Stimulated activated CD4-positive, alpha-beta T cell treated with anti-CD3 and anti-CD28 coated beads, Interleukin-12 subunit alpha, Interleukin-12 subunit beta, amount 100 ng/mL, for 24 hours (primary cell): ENCODE measurements around the gene LRIT2.

ENCODE experiments used
- DNase-seq, 2 experiments: peaks; one replicate each; pipeline ENCODE4 v3.0.0-alpha.2; 2020; ENCODE audit warnings: low read depth in 2 of 2

The LRIT2 gene

GRCh38 chr10:84205853-84206525, 19.4 kb downstream of the LRIT2 start:
- DNase-seq: no peak

- DNase-seq: peak; percentile 39 to 66
Observed at GRCh38 chr10:84205049-84205852, 20.1 kb downstream of the LRIT2 start.

DNA sequence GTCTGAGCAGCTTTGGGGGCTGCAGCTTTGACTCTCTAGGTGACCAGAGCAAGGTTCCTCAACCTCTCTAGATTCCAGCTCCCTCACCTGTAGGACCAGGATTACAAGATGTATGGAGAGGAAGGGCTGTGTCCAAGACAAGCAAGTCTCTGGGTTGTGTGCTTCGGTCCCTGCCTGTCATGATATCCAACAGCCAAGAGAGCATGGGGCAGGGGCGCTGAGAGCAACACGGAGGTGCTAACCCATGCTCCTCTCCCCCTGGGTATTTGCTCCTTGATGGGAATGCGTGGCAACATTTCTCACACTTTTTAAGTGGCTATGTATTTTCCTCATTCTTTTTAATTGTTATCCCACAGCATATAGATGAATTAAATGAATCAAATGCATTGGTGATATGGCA, 20.7 kb downstream of the LRIT2 start:
- no peak for DNase-seq

DNA sequence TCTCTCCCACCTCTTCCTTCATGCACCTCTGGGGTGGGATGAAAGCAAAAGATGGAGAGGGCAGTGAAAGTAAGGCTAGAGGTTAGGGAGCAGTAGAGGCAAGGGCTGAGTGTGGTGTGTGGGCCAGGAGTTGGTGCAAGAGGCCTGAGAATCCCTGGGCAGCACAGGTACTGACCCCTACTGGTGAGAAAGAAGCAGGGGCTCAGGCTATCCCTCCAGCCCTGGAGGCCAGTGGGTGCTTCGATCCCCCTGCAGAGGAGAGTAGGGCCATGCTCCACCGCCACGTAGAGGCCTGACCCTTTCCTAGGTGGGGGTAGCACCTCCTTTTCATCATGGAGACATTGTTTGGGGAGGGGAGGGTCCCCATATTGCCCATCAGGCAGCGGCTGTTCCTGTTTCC, 21.2 kb downstream of the LRIT2 start:
- DNase-seq: no peak

GRCh38 chr10:84202349-84202748, 23.0 kb downstream of the LRIT2 start:
- no peak for DNase-seq

DNA sequence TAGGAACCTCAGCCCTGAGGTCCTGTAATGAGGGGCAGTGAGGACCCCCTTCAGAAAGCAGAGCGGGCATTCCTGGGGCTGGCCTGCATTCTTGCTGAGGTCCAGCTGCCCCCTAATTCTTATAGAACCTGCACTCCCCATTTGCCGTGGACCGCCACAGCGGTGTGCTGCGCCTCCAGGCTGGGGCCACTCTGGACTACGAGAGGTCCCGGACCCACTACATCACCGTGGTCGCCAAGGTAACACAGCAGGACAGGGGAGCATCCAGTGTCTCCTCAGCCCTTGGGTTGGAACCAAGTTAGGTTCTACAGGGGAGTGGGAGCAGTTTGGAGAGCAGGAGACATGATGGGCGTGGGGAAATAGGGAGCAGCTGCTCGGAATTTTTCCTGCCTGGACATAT, 23.7 kb downstream of the LRIT2 start:
- no peak for DNase-seq

GRCh38 chr10:84201244-84201606, 24.1 kb downstream of the LRIT2 start:
- DNase-seq: no peak

- no peak for DNase-seq
Observed at GRCh38 chr10:84200537-84201243, 24.7 kb downstream of the LRIT2 start.

GRCh38 chr10:84198206-84198915, 27.0 kb downstream of the LRIT2 start:
- no peak for DNase-seq

DNA sequence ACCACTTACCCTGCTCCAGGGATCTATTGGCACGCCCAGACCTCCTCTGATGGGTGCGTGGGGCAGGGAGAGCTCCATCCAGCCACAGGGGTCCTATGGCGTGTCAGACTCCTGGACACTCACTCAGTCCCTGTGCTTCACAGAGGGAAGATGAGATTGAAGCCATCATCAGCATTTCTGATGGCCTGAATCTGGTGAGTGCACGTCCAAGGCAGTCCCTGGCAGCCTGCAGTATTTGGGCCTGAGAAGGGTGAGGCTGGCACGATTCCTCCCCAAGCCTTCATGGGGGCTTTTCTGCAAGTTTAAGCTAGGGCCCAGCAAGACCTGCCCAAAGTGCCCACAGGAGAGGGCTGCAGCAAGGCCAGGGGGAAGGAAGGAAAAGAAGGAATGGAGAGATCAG, 27.7 kb downstream of the LRIT2 start:
- DNase-seq: no peak

GRCh38 chr10:84196941-84197340, 28.4 kb downstream of the LRIT2 start:
- no peak for DNase-seq

GRCh38 chr10:84196083-84196482, 29.3 kb downstream of the LRIT2 start:
- no peak for DNase-seq

GRCh38 chr10:84195044-84195830, 30.1 kb downstream of the LRIT2 start:
- DNase-seq: no peak

DNA sequence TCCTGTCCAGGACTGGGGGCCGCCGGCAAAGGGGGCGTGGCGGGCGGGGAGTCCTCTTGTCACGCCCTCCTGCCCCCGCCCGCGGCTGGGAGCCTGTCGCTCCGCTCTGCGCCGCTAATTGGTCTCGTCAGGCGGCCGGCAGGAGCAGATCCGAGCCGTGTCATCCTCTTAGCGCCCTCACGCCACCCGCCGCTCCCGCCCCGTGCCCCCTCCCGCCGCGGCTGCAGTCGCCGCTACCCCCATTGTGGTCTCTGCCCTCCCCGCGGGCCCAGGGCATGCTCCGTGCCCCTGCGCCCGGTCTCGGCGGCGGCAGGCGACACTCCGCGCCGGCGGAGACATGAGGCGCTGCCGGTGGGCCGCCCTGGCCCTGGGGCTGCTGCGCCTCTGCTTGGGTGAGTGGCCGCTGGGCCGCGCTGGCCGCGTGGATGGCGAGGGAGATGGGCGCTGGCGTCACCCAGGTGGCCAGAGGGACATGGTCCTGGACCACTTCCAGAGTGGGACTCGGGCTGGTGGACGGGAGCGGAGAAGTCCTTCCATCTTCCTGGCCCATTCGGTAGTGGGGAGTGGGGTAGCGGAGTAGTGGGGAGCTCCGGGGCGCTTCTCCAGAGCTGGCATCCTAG, 30.8 kb downstream of the LRIT2 start, which contains the start of gene CDHR1:
TSS of gene CDHR1 (plus strand) at position 114 of the 620 bp plus-strand sequence. CDS start at position 338, 224 bp downstream.
- peak; percentile 19 to 25 for DNase-seq

GRCh38 chr10:84193846-84194423, 31.4 kb downstream of the LRIT2 start:
- no peak for DNase-seq

DNA sequence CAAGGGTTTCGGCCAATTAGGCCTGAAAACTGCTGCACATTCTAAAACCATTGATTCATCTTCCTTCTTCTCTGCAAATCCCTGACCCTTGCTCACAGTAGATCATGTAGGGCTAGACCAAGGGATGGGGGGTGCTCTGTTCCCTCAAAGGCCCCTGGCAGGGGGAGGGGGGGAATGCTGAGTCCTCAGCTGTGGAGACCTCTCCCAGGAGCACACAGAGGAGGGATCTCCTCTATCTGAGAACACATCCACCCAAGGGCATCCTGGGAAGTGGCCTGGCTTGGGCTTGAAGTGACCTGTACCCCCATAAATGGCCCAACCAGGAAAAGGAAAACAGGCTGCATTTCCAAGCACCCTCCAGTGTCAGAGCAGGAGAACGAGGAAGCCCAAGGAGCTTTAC, 32.0 kb downstream of the LRIT2 start:
- DNase-seq: no peak

DNA sequence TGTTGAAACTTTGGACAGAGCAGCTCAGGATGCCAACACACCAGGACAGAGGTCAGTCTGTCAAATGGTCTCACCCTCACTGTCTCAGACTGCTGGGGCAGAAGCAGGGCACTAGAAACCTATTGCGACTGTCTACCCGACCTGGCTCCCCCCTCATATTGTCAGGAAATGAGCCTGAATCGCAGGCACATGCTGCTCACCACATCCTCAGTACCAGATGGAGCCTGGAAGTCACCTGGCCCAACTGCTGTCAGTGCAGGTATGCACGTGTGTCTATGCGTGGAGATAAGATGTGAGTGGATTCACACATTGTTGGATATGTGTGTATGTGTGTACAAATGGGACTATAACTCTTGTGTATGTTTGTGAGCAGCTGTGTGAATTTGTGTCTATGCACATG, 34.2 kb downstream of the LRIT2 start:
- no peak for DNase-seq

DNA sequence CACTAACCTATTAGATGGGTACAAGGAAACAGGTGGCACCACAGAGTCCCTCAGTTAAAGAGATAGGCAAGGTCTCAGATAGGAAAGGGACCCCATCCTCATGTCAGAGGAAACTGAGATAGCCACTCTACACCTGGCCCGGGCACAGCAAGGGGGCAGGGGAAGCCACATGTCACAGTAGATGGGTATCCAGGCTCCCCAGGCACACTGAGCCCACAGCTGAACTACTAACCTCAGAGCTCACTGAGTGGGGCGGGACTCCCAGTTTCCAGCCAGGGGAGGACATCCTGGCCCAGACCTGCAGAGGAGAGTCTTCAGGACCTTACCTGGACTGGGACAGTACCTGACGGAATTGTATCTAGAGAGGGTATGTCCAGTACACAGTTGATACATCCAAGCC, 34.7 kb downstream of the LRIT2 start:
- no peak for DNase-seq

GRCh38 chr10:84188815-84189214, 36.5 kb downstream of the LRIT2 start:
- no peak for DNase-seq

DNA sequence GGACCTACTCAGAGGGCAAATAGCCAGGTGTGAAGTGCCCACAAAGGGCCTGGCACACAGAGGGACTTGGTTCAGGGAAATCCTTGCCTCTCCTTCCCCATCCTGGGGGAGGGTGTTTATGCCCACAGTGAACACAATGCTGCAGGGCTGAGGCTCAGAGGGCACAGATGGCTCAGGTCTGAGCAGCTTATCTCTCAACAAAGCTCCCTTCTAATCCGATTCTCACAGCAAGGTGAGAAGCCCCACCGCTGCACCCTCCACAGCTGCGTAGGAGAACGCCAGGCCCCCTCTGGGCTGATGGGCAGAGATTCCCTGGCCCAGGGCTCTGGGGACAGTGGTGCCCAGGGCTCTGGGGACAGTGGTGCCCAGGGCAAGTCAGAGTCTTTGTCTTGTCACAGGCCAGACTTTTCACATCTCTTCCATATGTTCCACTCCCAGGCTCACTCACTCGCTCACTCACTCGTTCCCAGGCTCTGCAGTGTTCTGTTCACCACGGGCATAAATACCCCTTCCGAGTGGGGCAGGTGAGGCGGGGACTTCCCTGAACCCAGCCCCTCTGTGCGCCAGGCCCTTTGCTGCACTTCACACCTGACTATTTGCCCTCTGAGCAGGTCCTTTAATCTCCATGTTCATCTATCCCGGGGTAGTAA, 39.7 kb downstream of the LRIT2 start:
- no peak for DNase-seq
